Endothelial cell of umbilical vein (primary cell): Measurements from ENCODE around the gene SPART.

Experiments
- CTCF ChIP-seq, 2 donors: IDR thresholded peaks; 1 replicate in 1 of 2; 2 replicates in 1 of 2; pipeline ENCODE4 v1.5.1; 2011; ENCODE audit warnings: low read length in 2 of 2, mild to moderate bottlenecking in 2 of 2, moderate library complexity in 2 of 2, control low read depth in 1 of 2, inconsistent platforms in 1 of 2, low read depth in 1 of 2; ENCODE audit not compliant: insufficient read depth in 1 of 2; ENCODE audit errors: extremely low read depth in 1 of 2
- EZH2 ChIP-seq: IDR thresholded peaks from 2 replicates; pipeline ENCODE4 v1.6.1; 2012; ENCODE audit warnings: borderline replicate concordance, low read depth, mild to moderate bottlenecking, moderate library complexity, low read length, inconsistent platforms; ENCODE audit not compliant: severe bottlenecking
- MYC ChIP-seq: IDR thresholded peaks from one replicate; pipeline ENCODE4 v1.6.1; 2011; ENCODE audit warnings: mild to moderate bottlenecking, low read depth, low read length
- POLR2A ChIP-seq: IDR thresholded peaks from 2 replicates; pipeline ENCODE4 v1.6.1; 2012; ENCODE audit warnings: low read depth, mild to moderate bottlenecking, control low read depth, low read length
- POLR2AphosphoS5 ChIP-seq: IDR thresholded peaks from 2 replicates; pipeline ENCODE4 v1.6.1; 2012; ENCODE audit warnings: low read depth, mild to moderate bottlenecking, control low read depth, low read length, moderate library complexity; ENCODE audit not compliant: insufficient read depth

GRCh38 chr13:36329361-36329760 is 16.8 kb downstream of the SPART start:
- TF ChIP-seq CTCF (IDR thresholded peaks at IDR 0.05; ENCODE audit: extremely low read depth in 1 of 2, insufficient read depth in 1 of 2, low read depth in 1 of 2, low read length in 2 of 2) (no peak), EZH2 (no peak), MYC (no peak), POLR2AphosphoS5 (no peak), POLR2A (no peak)
